Fibroblast of skin of abdomen (primary cell): ENCODE data around the gene PLEKHG4.
A peak's percentile ranks its signal among the peaks of the same experiment; 100 is the strongest.

Experiments used
- DNase-seq: peaks from one replicate; pipeline ENCODE4 v3.0.0-alpha.2; 2013

The PLEKHG4 gene

GRCh38 chr16:67246081-67246755, 33.1 kb upstream of the PLEKHG4 start:
- DNase-seq = peak; percentile 88

- DNase-seq = no peak
Observed at GRCh38 chr16:67246756-67247191, 32.6 kb upstream of the PLEKHG4 start.

GRCh38 chr16:67247192-67248072, 31.9 kb upstream of the PLEKHG4 start, which contains the start of gene FHOD1:
Gene FHOD1, minus strand, starts transcription at chr16:67247481. Its CDS starts 71 bp downstream, at chr16:67247410.
- DNase-seq = peak; percentile 94

GRCh38 chr16:67248073-67248400, 31.3 kb upstream of the PLEKHG4 start:
- DNase-seq = no peak

- DNase-seq = no peak
Observed at GRCh38 chr16:67248401-67249177, 30.7 kb upstream of the PLEKHG4 start, which contains the start of gene SLC9A5. Gene SLC9A5, plus strand, starts transcription at chr16:67248979. Its CDS starts 36 bp downstream, at chr16:67249015.

- DNase-seq = no peak
Observed at GRCh38 chr16:67249178-67250044, 29.9 kb upstream of the PLEKHG4 start.

- DNase-seq = no peak
Observed at GRCh38 chr16:67250045-67250327, 29.3 kb upstream of the PLEKHG4 start.

GRCh38 chr16:67252609-67253497, 26.5 kb upstream of the PLEKHG4 start:
- no peak for DNase-seq

GRCh38 chr16:67254801-67255552, 24.4 kb upstream of the PLEKHG4 start:
- DNase-seq = no peak

GRCh38 chr16:67255553-67256221, 23.6 kb upstream of the PLEKHG4 start:
- DNase-seq = no peak

- no peak for DNase-seq
Observed at GRCh38 chr16:67256701-67257230, 22.6 kb upstream of the PLEKHG4 start.

- no peak for DNase-seq
Observed at GRCh38 chr16:67257486-67258160, 21.7 kb upstream of the PLEKHG4 start.

GRCh38 chr16:67258161-67258835, 21.0 kb upstream of the PLEKHG4 start:
- no peak for DNase-seq

- no peak for DNase-seq
Observed at GRCh38 chr16:67259705-67260104, 19.6 kb upstream of the PLEKHG4 start.

GRCh38 chr16:67260426-67261063, 18.8 kb upstream of the PLEKHG4 start:
- peak; percentile 66 for DNase-seq

GRCh38 chr16:67263201-67263600, 16.1 kb upstream of the PLEKHG4 start:
- no peak for DNase-seq

GRCh38 chr16:67264277-67264676, 15.1 kb upstream of the PLEKHG4 start:
- DNase-seq = no peak

- no peak for DNase-seq
Observed at GRCh38 chr16:67264866-67265265, 14.5 kb upstream of the PLEKHG4 start.
